Skeletal muscle tissue (tissue), 4 donors: Measurements from ENCODE around the gene GRIN3B. TPM values are rescaled to one million over a fixed set of nuclear protein-coding genes. Genes with fewer than 3 reads are reported as not detected.
A peak's percentile ranks its signal among the peaks of the same experiment; 100 is the strongest.

Experiments
- H3K27ac ChIP-seq: one replicate; pipeline ENCODE4 v1.7.0; 2013; ENCODE audit warnings: mild to moderate bottlenecking, low read depth, low read length, inconsistent platforms
- H3K27me3 ChIP-seq, 3 donors: one replicate each; pipeline ENCODE4 v1.7.0; 2013; ENCODE audit warnings: low read length in 3 of 3; ENCODE audit not compliant: control insufficient read depth in 3 of 3, insufficient read depth in 3 of 3
- H3K36me3 ChIP-seq, 3 donors: one replicate each; pipeline ENCODE4 v1.7.0; 2013; ENCODE audit warnings: low read length in 3 of 3; ENCODE audit not compliant: control insufficient read depth in 3 of 3, insufficient read depth in 3 of 3
- H3K4me1 ChIP-seq, 3 donors: one replicate each; pipeline ENCODE4 v1.7.0; 2013; ENCODE audit warnings: low read length in 3 of 3, mild to moderate bottlenecking in 3 of 3; ENCODE audit not compliant: control insufficient read depth in 3 of 3, insufficient read depth in 3 of 3
- H3K4me3 ChIP-seq, 3 donors: one replicate each; pipeline ENCODE4 v1.7.0; 2013; ENCODE audit warnings: low read length in 3 of 3
- H3K9ac ChIP-seq, 3 donors: one replicate each; pipeline ENCODE4 v1.7.0; 2013; ENCODE audit warnings: low read length in 3 of 3, mild to moderate bottlenecking in 3 of 3, moderate library complexity in 2 of 3, low read depth in 1 of 3
- H3K9me3 ChIP-seq, 3 donors: one replicate each; pipeline ENCODE4 v1.7.0; 2013; ENCODE audit warnings: low read length in 3 of 3; ENCODE audit not compliant: control insufficient read depth in 3 of 3
- total RNA-seq: library from RNA; depleted of rRNA; stranded (reverse); fragments of >200 nt; gene quantifications from one replicate; pipeline ENCODE4 v1.2.3, GENCODE V29; 2014
- donor health status: Osteomylitis.

GRIN3B gene
- total RNA-seq, 1 donor from 2014 or later: not detected

- Histone ChIP-seq H3K27ac (peak overlapping the region; percentile 19), H3K36me3 (peaks cover 0 to 6% (median 4%) of the 10 kb centered on the region in 3 donors), H3K9me3 (no peaks in the 10 kb centered on the region), H3K27me3 (peaks cover 0 to 22% (median 14%) of the 10 kb centered on the region in 3 donors), H3K9ac (peak overlapping the region in 2 of 3 donors; percentile 25 to 64), H3K4me3 (peak overlapping the region; percentile 35 to 73 (median 52)), H3K4me1 (peaks cover 4 to 6% (median 6%) of the 10 kb centered on the region in 3 donors)
These were observed 28.1 kb downstream of the GRIN3B start for GRCh38 chr19:1028062-1028926.

DNA sequence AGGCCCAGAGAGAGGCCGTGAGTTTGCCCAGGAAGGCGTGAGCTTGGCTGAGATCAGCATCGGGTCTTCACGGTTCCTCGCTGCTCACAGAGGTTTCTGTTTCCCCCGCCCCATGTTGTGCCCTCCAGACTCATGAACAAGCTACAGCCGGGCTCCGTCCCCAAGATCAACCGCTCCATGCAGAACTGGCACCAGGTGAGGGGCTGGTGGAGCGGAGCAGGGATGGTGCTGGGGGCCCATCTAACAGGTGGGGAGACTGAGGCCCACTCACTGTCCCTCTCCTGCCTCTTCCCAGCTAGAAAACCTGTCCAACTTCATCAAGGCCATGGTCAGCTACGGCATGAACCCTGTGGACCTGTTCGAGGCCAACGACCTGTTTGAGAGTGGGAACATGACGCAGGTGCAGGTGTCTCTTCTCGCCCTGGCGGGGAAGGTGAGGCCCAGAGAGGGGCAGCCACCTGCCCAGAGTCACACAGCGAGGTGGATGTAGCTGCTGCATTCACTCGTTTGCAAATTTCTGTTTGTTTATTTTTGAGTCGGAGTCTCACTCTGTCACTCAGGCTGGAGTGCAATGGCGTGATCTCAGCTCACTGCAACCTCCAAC is 32.1 kb downstream of the GRIN3B start:
- Histone ChIP-seq H3K4me1 (peaks cover 4 to 6% (median 4%) of the 10 kb centered on the region in 3 donors), H3K36me3 (peaks cover 0 to 6% (median 4%) of the 10 kb centered on the region in 3 donors), H3K4me3 (no peak overlapping the region), H3K27me3 (peaks cover 0 to 8% (median 1%) of the 10 kb centered on the region in 3 donors), H3K9me3 (no peaks in the 10 kb centered on the region), H3K27ac (no peak overlapping the region), H3K9ac (no peak overlapping the region)

- Histone ChIP-seq H3K27me3 (no peaks in the 10 kb centered on the region), H3K27ac (no peak overlapping the region), H3K4me1 (peaks cover 18 to 23% (median 20%) of the 10 kb centered on the region in 3 donors), H3K9ac (no peak overlapping the region), H3K9me3 (no peaks in the 10 kb centered on the region), H3K36me3 (peaks cover 0 to 6% (median 4%) of the 10 kb centered on the region in 3 donors), H3K4me3 (no peak overlapping the region)
These were observed 35.9 kb downstream of the GRIN3B start for GRCh38 chr19:1035998-1036621.

- Histone ChIP-seq H3K27me3 (no peaks in the 10 kb centered on the region), H3K27ac (no peak overlapping the region), H3K4me3 (no peak overlapping the region), H3K9ac (no peak overlapping the region), H3K36me3 (no peaks in the 10 kb centered on the region), H3K4me1 (peaks cover 33 to 39% (median 36%) of the 10 kb centered on the region in 3 donors), H3K9me3 (no peaks in the 10 kb centered on the region)
These were observed 37.4 kb downstream of the GRIN3B start for GRCh38 chr19:1037621-1038064.

DNA sequence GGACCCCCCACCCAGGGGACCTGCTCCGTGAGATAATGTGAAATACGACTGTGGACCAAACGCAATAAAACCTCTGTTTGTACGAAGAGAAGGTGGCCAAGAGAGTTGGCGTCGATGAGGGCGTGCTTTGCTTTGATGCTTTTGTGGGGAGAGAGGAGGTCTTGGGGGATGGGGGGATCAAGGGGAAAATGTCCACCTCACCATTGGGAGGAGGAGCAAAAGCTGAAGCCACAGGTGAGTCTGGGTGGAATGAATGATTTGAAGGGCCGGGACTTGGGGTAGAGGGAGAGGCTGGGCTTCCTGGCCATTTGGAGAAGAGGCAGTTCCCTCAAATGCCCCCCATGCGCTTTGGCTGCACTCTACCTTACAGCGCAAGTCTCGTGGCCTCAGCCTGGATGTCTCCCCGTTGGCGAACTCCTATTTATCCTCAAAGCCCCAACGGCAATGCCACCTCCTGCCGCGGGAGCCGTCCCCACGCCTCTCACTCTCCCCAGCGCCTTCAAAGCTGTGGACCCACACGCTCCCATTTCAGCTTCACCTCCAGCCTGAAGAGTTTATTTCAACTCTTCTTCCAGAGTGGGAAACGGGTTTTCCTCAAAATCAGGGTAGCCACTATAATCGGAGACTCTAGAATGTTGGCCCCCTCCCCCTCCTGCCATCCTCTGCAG is 38.9 kb downstream of the GRIN3B start:
- Histone ChIP-seq H3K9me3 (no peaks in the 10 kb centered on the region), H3K27me3 (no peaks in the 10 kb centered on the region), H3K4me3 (peak overlapping the region; percentile 58 to 83 (median 74)), H3K27ac (peak overlapping the region; percentile 40), H3K36me3 (no peaks in the 10 kb centered on the region), H3K4me1 (peaks cover 33 to 43% (median 36%) of the 10 kb centered on the region in 3 donors), H3K9ac (peak overlapping the region in 2 of 3 donors; percentile 68 to 72)

GRCh38 chr19:1039646-1040475 is 39.6 kb downstream of the GRIN3B start, which contains the start of gene ABCA7:
TSS of gene ABCA7 (plus strand) at chr19:1040107. CDS start at chr19:1041362, 1,255 bp downstream.
- Histone ChIP-seq H3K36me3 (peaks cover 0 to 2% (median 0%) of the 10 kb centered on the region in 3 donors), H3K27me3 (no peaks in the 10 kb centered on the region), H3K4me1 (peaks cover 33 to 43% (median 36%) of the 10 kb centered on the region in 3 donors), H3K9ac (peak within 1 kb of the TSS; percentile 77 to 88 (median 79)), H3K27ac (peak within 1 kb of the TSS; percentile 75), H3K4me3 (peak within 1 kb of the TSS; percentile 74 to 85 (median 83)), H3K9me3 (no peaks in the 10 kb centered on the region)

GRCh38 chr19:1040476-1041271 is 40.5 kb downstream of the GRIN3B start:
- H3K27ac ChIP-seq: peak overlapping the region; percentile 75
- H3K4me1 ChIP-seq: peaks cover 33 to 43% (median 36%) of the 10 kb centered on the region in 3 donors
- peaks cover 0 to 2% (median 0%) of the 10 kb centered on the region in 3 donors for H3K36me3 ChIP-seq
- peak overlapping the region; percentile 77 to 88 (median 79) for H3K9ac ChIP-seq
- peak overlapping the region; percentile 74 to 85 (median 83) for H3K4me3 ChIP-seq
- H3K27me3 ChIP-seq: no peaks in the 10 kb centered on the region
- no peaks in the 10 kb centered on the region for H3K9me3 ChIP-seq

- H3K9ac ChIP-seq: peak overlapping the region; percentile 75 to 79 (median 77)
- peaks cover 33 to 43% (median 36%) of the 10 kb centered on the region in 3 donors for H3K4me1 ChIP-seq
- peaks cover 0 to 2% (median 2%) of the 10 kb centered on the region in 3 donors for H3K36me3 ChIP-seq
- H3K9me3 ChIP-seq: no peaks in the 10 kb centered on the region
- H3K27me3 ChIP-seq: no peaks in the 10 kb centered on the region
- peak overlapping the region; percentile 74 to 85 (median 83) for H3K4me3 ChIP-seq
- H3K27ac ChIP-seq: peak overlapping the region; percentile 75
These were observed 41.1 kb downstream of the GRIN3B start for GRCh38 chr19:1041272-1041834.
